ENCODE results near the gene MINK1. TPM values are rescaled to one million over a fixed set of nuclear protein-coding genes. Genes with fewer than 3 reads are reported as not detected.

MINK1 gene
- total and polyA plus RNA-seq, 2 of the 13 experiments (the other 11 are each of a cell fraction or from before 2014, with no cell fraction given), result 17.2 to 63.9 TPM

DNA sequence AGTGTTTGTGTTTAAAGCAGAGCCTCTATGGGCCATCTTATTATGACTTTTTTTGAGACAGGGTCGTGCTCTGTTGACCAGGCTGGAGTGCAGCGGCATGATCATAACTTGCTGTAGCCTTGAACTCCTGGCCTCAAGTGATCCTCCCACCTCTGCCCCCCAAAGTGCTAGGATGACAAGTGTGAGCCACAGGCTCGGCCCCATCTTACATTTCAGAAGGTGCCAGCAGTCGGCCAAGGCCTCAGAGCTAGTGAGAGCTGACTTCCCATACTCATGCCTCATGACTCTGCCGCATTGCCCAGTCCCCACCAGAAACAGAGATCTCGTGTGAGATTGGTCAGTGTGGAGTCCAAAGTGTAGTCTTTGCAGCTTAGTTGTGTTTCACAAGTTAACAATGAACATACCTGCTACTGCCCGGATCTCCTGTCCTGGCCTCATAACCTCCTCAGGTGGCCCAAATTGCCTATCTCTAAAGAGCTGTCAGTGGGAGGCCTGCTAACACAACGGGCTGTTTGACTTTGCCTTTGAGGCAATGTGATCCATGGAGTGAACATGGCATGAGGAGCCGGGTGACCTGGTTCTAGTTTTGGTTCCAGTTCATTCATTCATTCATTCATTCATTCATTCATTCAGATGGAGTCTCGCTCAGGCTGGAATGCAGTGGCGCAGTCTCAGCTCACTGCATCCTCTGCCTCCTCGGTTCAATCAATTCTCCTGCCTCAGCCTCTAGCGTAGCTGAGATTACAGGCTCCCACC is 13.7 kb downstream of the MINK1 start (continued):
- TF ChIP-seq, protein P1, sequence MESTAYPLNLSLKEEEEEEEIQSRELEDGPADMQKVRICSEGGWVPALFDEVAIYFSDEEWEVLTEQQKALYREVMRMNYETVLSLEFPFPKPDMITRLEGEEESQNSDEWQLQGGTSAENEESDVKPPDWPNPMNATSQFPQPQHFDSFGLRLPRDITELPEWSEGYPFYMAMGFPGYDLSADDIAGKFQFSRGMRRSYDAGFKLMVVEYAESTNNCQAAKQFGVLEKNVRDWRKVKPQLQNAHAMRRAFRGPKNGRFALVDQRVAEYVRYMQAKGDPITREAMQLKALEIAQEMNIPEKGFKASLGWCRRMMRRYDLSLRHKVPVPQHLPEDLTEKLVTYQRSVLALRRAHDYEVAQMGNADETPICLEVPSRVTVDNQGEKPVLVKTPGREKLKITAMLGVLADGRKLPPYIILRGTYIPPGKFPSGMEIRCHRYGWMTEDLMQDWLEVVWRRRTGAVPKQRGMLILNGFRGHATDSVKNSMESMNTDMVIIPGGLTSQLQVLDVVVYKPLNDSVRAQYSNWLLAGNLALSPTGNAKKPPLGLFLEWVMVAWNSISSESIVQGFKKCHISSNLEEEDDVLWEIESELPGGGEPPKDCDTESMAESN (CRISPR knock-in tag; conservative IDR thresholded peaks at IDR 0.05), result no peak
- TF ChIP-seq ZNF567 (CRISPR knock-in tag; IDR thresholded peaks at IDR 0.05; ENCODE audit: borderline replicate concordance) (no peak), SOX5 (CRISPR knock-in tag; IDR thresholded peaks at IDR 0.05; ENCODE audit: borderline replicate concordance) (0 out of 2 replicates have a peak, but pooled peaks have one; percentile 15), ZNF263 (CRISPR knock-in tag; IDR thresholded peaks at IDR 0.05) (no peak), HOXA3 (CRISPR knock-in tag; IDR thresholded peaks at IDR 0.05) (0 out of 2 replicates have a peak, but pooled peaks have one; percentile 12), ZKSCAN1 (IDR thresholded peaks at IDR 0.05; ENCODE audit: low read length) (no peak), SMARCE1 (IDR thresholded peaks at IDR 0.05; ENCODE audit: borderline replicate concordance) (no peak), CBX1 (IDR thresholded peaks at IDR 0.05; ENCODE audit: low read depth) (no peak), TMF1 (CRISPR knock-in tag; IDR thresholded peaks at IDR 0.05; ENCODE audit: low read depth) (no peak), ZNF720 (CRISPR knock-in tag; IDR thresholded peaks at IDR 0.05) (no peak), NR2F6 (IDR thresholded peaks at IDR 0.05) (peak; percentile 33; the same call in 1 of the 2 replicates), NR2F6 (CRISPR knock-in tag; IDR thresholded peaks at IDR 0.05) (0 out of 2 replicates have a peak, but pooled peaks have one; percentile 35), CEBPG (CRISPR knock-in tag; IDR thresholded peaks at IDR 0.05) (0 out of 2 replicates have a peak, but pooled peaks have one; percentile 3)
- TF ChIP-seq, protein P2, sequence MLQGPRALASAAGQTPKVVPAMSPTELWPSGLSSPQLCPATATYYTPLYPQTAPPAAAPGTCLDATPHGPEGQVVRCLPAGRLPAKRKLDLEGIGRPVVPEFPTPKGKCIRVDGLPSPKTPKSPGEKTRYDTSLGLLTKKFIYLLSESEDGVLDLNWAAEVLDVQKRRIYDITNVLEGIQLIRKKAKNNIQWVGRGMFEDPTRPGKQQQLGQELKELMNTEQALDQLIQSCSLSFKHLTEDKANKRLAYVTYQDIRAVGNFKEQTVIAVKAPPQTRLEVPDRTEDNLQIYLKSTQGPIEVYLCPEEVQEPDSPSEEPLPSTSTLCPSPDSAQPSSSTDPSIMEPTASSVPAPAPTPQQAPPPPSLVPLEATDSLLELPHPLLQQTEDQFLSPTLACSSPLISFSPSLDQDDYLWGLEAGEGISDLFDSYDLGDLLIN (CRISPR knock-in tag; IDR thresholded peaks at IDR 0.05; ENCODE audit: borderline replicate concordance), result no peak
- TF ChIP-seq, protein P3, sequence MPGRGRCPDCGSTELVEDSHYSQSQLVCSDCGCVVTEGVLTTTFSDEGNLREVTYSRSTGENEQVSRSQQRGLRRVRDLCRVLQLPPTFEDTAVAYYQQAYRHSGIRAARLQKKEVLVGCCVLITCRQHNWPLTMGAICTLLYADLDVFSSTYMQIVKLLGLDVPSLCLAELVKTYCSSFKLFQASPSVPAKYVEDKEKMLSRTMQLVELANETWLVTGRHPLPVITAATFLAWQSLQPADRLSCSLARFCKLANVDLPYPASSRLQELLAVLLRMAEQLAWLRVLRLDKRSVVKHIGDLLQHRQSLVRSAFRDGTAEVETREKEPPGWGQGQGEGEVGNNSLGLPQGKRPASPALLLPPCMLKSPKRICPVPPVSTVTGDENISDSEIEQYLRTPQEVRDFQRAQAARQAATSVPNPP (CRISPR knock-in tag; IDR thresholded peaks at IDR 0.05), result no peak
- TF ChIP-seq, protein P4, sequence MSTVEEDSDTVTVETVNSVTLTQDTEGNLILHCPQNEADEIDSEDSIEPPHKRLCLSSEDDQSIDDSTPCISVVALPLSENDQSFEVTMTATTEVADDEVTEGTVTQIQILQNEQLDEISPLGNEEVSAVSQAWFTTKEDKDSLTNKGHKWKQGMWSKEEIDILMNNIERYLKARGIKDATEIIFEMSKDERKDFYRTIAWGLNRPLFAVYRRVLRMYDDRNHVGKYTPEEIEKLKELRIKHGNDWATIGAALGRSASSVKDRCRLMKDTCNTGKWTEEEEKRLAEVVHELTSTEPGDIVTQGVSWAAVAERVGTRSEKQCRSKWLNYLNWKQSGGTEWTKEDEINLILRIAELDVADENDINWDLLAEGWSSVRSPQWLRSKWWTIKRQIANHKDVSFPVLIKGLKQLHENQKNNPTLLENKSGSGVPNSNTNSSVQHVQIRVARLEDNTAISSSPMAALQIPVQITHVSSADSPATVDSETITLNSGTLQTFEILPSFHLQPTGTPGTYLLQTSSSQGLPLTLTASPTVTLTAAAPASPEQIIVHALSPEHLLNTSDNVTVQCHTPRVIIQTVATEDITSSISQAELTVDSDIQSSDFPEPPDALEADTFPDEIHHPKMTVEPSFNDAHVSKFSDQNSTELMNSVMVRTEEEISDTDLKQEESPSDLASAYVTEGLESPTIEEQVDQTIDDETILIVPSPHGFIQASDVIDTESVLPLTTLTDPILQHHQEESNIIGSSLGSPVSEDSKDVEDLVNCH (CRISPR knock-in tag; IDR thresholded peaks at IDR 0.05), result no peak
- TF ChIP-seq, protein P5, sequence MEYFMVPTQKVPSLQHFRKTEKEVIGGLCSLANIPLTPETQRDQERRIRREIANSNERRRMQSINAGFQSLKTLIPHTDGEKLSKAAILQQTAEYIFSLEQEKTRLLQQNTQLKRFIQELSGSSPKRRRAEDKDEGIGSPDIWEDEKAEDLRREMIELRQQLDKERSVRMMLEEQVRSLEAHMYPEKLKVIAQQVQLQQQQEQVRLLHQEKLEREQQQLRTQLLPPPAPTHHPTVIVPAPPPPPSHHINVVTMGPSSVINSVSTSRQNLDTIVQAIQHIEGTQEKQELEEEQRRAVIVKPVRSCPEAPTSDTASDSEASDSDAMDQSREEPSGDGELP (IDR thresholded peaks at IDR 0.05; ENCODE audit: borderline replicate concordance, low read depth), result no peak
- TF ChIP-seq, protein P6, sequence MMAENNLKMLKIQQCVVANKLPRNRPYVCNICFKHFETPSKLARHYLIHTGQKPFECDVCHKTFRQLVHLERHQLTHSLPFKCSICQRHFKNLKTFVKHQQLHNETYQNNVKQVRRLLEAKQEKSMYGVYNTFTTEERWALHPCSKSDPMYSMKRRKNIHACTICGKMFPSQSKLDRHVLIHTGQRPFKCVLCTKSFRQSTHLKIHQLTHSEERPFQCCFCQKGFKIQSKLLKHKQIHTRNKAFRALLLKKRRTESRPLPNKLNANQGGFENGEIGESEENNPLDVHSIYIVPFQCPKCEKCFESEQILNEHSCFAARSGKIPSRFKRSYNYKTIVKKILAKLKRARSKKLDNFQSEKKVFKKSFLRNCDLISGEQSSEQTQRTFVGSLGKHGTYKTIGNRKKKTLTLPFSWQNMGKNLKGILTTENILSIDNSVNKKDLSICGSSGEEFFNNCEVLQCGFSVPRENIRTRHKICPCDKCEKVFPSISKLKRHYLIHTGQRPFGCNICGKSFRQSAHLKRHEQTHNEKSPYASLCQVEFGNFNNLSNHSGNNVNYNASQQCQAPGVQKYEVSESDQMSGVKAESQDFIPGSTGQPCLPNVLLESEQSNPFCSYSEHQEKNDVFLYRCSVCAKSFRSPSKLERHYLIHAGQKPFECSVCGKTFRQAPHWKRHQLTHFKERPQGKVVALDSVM (CRISPR knock-in tag; IDR thresholded peaks at IDR 0.05), result no peak
- TF ChIP-seq, protein P7, sequence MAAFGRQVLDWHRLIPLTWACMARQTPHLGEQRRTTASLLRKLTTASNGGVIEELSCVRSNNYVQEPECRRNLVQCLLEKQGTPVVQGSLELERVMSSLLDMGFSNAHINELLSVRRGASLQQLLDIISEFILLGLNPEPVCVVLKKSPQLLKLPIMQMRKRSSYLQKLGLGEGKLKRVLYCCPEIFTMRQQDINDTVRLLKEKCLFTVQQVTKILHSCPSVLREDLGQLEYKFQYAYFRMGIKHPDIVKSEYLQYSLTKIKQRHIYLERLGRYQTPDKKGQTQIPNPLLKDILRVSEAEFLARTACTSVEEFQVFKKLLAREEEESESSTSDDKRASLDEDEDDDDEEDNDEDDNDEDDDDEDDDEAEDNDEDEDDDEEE (CRISPR knock-in tag; IDR thresholded peaks at IDR 0.05), result 0 out of 2 replicates have a peak, but pooled peaks have one; percentile 13
